ENCODE data around the gene ZSCAN5A. TPM values are rescaled to one million over a fixed set of nuclear protein-coding genes. Genes with fewer than 3 reads are reported as not detected.
"Not testable (repeated sequence)": the region's sequence is repeated elsewhere in the genome, so short reads cannot be mapped to it uniquely, and the experiment has no call there.

The ZSCAN5A gene
- total and polyA plus RNA-seq, 3 experiments from 2014 or later = 10.4 to 11.6 (median 11.2) TPM

DNA sequence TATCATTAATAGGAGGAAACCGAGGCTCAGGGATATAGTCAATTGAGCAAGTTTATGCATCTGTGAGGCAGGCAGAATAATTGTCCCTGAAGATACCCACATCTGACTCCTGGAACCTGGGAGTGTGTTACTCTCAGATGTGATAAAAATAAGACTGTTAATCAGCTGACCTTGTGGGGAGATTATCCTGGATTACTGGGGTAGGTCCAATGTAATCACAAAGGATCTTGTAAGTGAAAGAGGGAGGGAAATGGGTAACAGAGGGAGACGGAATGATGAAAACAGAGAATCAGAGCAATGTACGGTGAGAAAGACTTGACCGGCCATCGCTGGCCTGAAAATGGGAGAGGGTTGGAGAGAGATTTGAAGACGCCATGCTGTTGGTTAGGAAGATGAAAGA is 45.3 kb downstream of the ZSCAN5A start:
- H3K27me3 Mint-ChIP-seq = peaks cover 0 to 2% of the 10 kb centered on the region in 2 donors
- H3K4me1 Mint-ChIP-seq = no peaks in the 10 kb centered on the region
- peaks cover 4 to 8% (median 4%) of the 10 kb centered on the region in 3 donors for H3K36me3 Mint-ChIP-seq
- POLR2A ChIA-PET = no interaction called here
- Histone ChIP-seq H3K9me3 (ENCODE audit: low read length) (no peaks in the 10 kb centered on the region), H3K27ac (ENCODE audit: low read depth, low read length) (no peak overlapping the region), H3K4me1 (ENCODE audit: insufficient read depth, low read length) (no peaks in the 10 kb centered on the region), H3K36me3 (ENCODE audit: insufficient read depth, low read length) (no peaks in the 10 kb centered on the region), H3K4me3 (ENCODE audit: low read length) (no peak overlapping the region), H3K27me3 (ENCODE audit: insufficient read depth, low read length, poor library complexity, severe bottlenecking) (no peaks in the 10 kb centered on the region)
- H3K27ac Mint-ChIP-seq = no peak overlapping the region
- CTCF ChIA-PET = no interaction called here
- no peak overlapping the region for H3K4me3 Mint-ChIP-seq
- DNase-seq = no peak
- no peaks in the 10 kb centered on the region for H3K9me3 Mint-ChIP-seq

DNA sequence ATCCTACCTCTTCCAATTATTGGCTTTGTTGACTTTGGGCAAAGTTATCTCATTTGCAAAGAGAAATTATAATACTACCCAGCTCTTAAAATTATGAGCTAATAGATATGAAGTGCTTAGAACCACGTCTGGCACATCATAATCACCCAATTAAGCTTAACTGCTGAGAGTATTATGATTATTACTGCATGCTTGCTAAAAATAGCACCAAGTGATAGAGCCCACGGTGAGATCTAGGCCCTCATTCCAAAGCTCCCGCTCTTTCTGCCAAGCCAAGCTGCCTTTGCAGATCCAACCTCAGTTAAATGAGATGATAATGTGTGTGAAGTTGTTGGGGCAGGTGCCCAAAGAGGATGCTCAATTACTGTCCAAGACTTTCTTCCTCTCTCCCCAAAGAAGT is 48.6 kb downstream of the ZSCAN5A start:
- Histone ChIP-seq H3K4me1 (ENCODE audit: insufficient read depth, low read length) (no peaks in the 10 kb centered on the region), H3K27ac (ENCODE audit: low read depth, low read length) (no peak overlapping the region), H3K27me3 (ENCODE audit: insufficient read depth, low read length, poor library complexity, severe bottlenecking) (no peaks in the 10 kb centered on the region), H3K4me3 (ENCODE audit: low read length) (no peak overlapping the region), H3K9me3 (ENCODE audit: low read length) (no peaks in the 10 kb centered on the region), H3K36me3 (ENCODE audit: insufficient read depth, low read length) (no peaks in the 10 kb centered on the region)
- H3K27me3 Mint-ChIP-seq = peaks cover 0 to 2% of the 10 kb centered on the region in 2 donors
- no peak overlapping the region for H3K27ac Mint-ChIP-seq
- H3K9me3 Mint-ChIP-seq = no peaks in the 10 kb centered on the region
- ChIA-PET POLR2A (no interaction called here), CTCF (interaction anchor here (0.9 kb wide), 1 partner anchor 8 kb away, joined by 3 read pairs; no protein-coding TSS in a partner anchor)
- H3K36me3 Mint-ChIP-seq = peaks cover 4 to 11% (median 5%) of the 10 kb centered on the region in 3 donors
- no peak overlapping the region for H3K4me3 Mint-ChIP-seq
- no peaks in the 10 kb centered on the region for H3K4me1 Mint-ChIP-seq
- no peak for DNase-seq

DNA sequence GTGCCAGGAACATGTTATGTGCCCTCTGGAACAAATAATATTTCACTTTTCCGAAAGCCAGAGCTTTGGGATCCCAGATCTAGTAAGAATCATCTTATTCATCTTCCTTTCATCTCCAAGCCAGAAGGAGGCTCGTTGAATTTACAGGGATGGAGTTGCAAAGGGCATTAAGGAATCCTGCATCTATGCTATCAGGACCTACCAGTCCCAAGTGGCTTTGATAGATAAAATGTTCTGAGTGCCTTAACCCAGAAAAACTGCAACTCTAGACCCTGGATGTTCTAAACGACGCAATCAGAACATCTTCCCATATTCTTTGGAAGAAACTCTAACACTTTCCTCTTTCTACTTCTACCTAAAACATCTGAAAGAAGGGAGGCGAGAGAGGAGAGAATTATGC is 51.3 kb downstream of the ZSCAN5A start:
- Mint-ChIP-seq H3K9me3 (no peaks in the 10 kb centered on the region), H3K4me3 (no peak overlapping the region), H3K4me1 (no peaks in the 10 kb centered on the region), H3K27me3 (peaks cover 2 to 3% of the 10 kb centered on the region in 2 donors), H3K36me3 (peaks cover 0 to 7% (median 3%) of the 10 kb centered on the region in 3 donors), H3K27ac (no peak overlapping the region)
- Histone ChIP-seq H3K4me1 (ENCODE audit: insufficient read depth, low read length) (no peaks in the 10 kb centered on the region), H3K27ac (ENCODE audit: low read depth, low read length) (no peak overlapping the region), H3K9me3 (ENCODE audit: low read length) (no peaks in the 10 kb centered on the region), H3K36me3 (ENCODE audit: insufficient read depth, low read length) (no peaks in the 10 kb centered on the region), H3K27me3 (ENCODE audit: insufficient read depth, low read length, poor library complexity, severe bottlenecking) (no peaks in the 10 kb centered on the region), H3K4me3 (ENCODE audit: low read length) (no peak overlapping the region)
- DNase-seq = no peak
- POLR2A ChIA-PET = no interaction called here
- CTCF ChIA-PET = no interaction called here

DNA sequence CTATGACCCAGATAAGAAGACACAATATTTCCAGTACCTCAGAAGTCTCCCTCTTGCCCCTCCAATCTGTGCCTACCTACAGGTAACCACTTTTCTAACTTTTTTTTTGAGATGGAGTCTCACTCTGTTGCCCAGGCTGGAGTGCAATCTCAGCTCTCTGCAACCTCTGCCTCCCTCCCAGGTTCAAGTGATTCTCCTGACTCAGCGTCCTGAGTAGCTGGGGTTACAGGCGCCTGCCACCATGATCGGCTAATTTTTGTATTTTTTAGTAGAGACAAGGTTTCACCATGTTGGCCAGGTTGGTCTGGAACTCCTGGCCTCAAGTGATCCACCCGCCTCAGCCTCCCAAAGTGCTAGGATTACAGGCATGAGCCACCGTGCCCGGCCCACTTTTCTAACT is 52.7 kb downstream of the ZSCAN5A start:
- H3K9me3 ChIP-seq (ENCODE audit: low read length); H3K27me3 ChIP-seq (ENCODE audit: insufficient read depth, low read length, poor library complexity, severe bottlenecking); H3K9me3 Mint-ChIP-seq; H3K4me1 ChIP-seq (ENCODE audit: insufficient read depth, low read length); H3K27ac Mint-ChIP-seq; H3K27ac ChIP-seq (ENCODE audit: low read depth, low read length); POLR2A ChIA-PET; H3K36me3 ChIP-seq (ENCODE audit: insufficient read depth, low read length); H3K4me3 Mint-ChIP-seq; H3K4me1 Mint-ChIP-seq; H3K4me3 ChIP-seq (ENCODE audit: low read length); H3K36me3 Mint-ChIP-seq; DNase-seq; H3K27me3 Mint-ChIP-seq: not testable (repeated sequence)
- CTCF ChIA-PET = interaction anchor here (1.3 kb wide), 1 partner anchor 9 kb away, joined by 5 read pairs; no protein-coding TSS in a partner anchor

DNA sequence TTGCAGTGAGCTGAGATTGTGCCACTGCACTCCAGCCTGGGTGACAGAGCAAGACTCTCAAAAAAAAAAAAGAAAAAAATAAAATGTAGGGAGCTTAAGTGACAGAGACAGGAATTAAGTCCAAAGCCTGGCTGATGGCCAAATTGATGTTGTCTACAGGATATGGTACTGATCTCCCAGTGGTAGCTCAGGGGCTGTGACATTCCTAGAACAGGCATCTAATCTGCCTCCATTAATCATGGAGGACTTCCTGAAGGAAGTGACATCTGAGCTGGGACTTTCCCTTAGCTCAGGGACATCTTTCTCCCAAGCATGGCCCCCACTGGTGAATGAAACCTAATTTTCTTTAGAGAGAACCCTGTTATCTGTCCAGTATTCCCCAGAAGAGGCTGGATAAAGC is 53.5 kb downstream of the ZSCAN5A start:
- POLR2A ChIA-PET = interaction anchor here (0.7 kb wide), 1 partner anchor 1174 kb away, joined by 3 read pairs; no protein-coding TSS in a partner anchor
- H3K4me3 ChIP-seq (ENCODE audit: low read length) = no peak overlapping the region
- Mint-ChIP-seq H3K27me3 (peaks cover 2 to 9% of the 10 kb centered on the region in 2 donors), H3K9me3 (no peaks in the 10 kb centered on the region), H3K4me1 (no peaks in the 10 kb centered on the region), H3K36me3 (peaks cover 0 to 7% (median 3%) of the 10 kb centered on the region in 3 donors), H3K4me3 (no peak overlapping the region), H3K27ac (no peak overlapping the region)
- CTCF ChIA-PET = interaction anchor here (0.7 to 1.3 kb wide), 2 partner anchors 8 to 184 kb away, joined by 3 to 5 read pairs; no protein-coding TSS in a partner anchor
- no peaks in the 10 kb centered on the region for H3K9me3 ChIP-seq (ENCODE audit: low read length)
- H3K27me3 ChIP-seq (ENCODE audit: insufficient read depth, low read length, poor library complexity, severe bottlenecking) = no peaks in the 10 kb centered on the region
- H3K4me1 ChIP-seq (ENCODE audit: insufficient read depth, low read length) = no peaks in the 10 kb centered on the region
- H3K36me3 ChIP-seq (ENCODE audit: insufficient read depth, low read length) = no peaks in the 10 kb centered on the region
- no peak overlapping the region for H3K27ac ChIP-seq (ENCODE audit: low read depth, low read length)
- no peak for DNase-seq

DNA sequence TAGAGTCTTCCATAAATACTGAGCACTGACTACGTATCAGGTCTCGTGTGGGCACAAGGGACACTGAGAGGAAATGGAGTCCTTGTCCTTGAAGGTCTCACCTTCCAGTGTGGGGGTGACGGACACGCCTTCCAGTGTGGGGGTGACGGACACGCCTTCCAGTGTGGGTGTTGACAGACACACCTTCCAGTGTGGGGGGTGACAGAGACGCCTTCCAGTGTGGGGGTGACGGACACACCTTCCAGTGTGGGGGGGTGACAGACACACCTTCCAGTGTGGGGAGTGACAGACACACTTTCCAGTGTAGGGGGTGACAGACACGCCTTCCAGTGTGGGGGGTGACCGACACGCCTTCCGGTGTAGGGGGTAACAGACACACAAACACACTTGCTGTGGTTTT is 56.4 kb downstream of the ZSCAN5A start:
- Mint-ChIP-seq H3K27ac (no peak overlapping the region), H3K27me3 (peaks cover 0 to 9% of the 10 kb centered on the region in 2 donors), H3K9me3 (no peaks in the 10 kb centered on the region), H3K4me1 (no peaks in the 10 kb centered on the region), H3K4me3 (no peak overlapping the region), H3K36me3 (peaks cover 0 to 5% (median 2%) of the 10 kb centered on the region in 3 donors)
- no peaks in the 10 kb centered on the region for H3K27me3 ChIP-seq (ENCODE audit: insufficient read depth, low read length, poor library complexity, severe bottlenecking)
- ChIA-PET CTCF (no interaction called here), POLR2A (no interaction called here)
- H3K9me3 ChIP-seq (ENCODE audit: low read length) = no peaks in the 10 kb centered on the region
- H3K4me1 ChIP-seq (ENCODE audit: insufficient read depth, low read length) = no peaks in the 10 kb centered on the region
- H3K27ac ChIP-seq (ENCODE audit: low read depth, low read length) = no peak overlapping the region
- no peaks in the 10 kb centered on the region for H3K36me3 ChIP-seq (ENCODE audit: insufficient read depth, low read length)
- DNase-seq = no peak
- H3K4me3 ChIP-seq (ENCODE audit: low read length) = no peak overlapping the region

DNA sequence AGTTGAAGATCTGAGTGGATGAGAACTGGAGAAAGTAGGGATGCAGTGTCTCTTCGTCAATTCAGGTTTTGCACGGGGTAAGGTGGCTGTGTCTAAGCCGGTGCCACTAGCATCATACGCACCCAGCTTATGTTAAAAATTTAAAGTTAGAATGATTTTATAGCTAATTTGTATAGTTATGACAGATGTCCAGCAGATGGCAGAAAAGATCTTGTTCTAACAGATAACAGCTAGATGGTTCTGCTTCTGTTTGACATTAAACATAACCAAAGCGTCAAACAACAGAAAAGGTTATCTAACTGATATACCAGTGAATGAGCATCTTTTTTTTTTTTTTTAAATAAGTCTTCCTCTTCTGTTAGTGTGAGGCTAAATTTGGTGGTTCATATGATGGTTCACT is 60.9 kb downstream of the ZSCAN5A start:
- POLR2A ChIA-PET = no interaction called here
- no peaks in the 10 kb centered on the region for H3K27me3 ChIP-seq (ENCODE audit: insufficient read depth, low read length, poor library complexity, severe bottlenecking)
- no peaks in the 10 kb centered on the region for H3K9me3 Mint-ChIP-seq
- H3K27ac ChIP-seq (ENCODE audit: low read depth, low read length) = no peak overlapping the region
- no peaks in the 10 kb centered on the region for H3K36me3 ChIP-seq (ENCODE audit: insufficient read depth, low read length)
- DNase-seq = peak in 2 of 5 donors; percentile 9 to 20
- H3K27ac Mint-ChIP-seq = no peak overlapping the region
- H3K9me3 ChIP-seq (ENCODE audit: low read length) = no peaks in the 10 kb centered on the region
- H3K4me1 Mint-ChIP-seq = peaks cover 0 to 4% (median 0%) of the 10 kb centered on the region in 3 donors
- H3K4me3 Mint-ChIP-seq = no peak overlapping the region
- H3K36me3 Mint-ChIP-seq = no peaks in the 10 kb centered on the region
- H3K4me1 ChIP-seq (ENCODE audit: insufficient read depth, low read length) = no peaks in the 10 kb centered on the region
- CTCF ChIA-PET = interaction anchor here (0.6 to 3.6 kb wide), 9 partner anchors 8 to 845 kb away, joined by 3 to 27 read pairs (median 4); no protein-coding TSS in a partner anchor
- H3K27me3 Mint-ChIP-seq = peaks cover 0 to 9% of the 10 kb centered on the region in 2 donors
- no peak overlapping the region for H3K4me3 ChIP-seq (ENCODE audit: low read length)

DNA sequence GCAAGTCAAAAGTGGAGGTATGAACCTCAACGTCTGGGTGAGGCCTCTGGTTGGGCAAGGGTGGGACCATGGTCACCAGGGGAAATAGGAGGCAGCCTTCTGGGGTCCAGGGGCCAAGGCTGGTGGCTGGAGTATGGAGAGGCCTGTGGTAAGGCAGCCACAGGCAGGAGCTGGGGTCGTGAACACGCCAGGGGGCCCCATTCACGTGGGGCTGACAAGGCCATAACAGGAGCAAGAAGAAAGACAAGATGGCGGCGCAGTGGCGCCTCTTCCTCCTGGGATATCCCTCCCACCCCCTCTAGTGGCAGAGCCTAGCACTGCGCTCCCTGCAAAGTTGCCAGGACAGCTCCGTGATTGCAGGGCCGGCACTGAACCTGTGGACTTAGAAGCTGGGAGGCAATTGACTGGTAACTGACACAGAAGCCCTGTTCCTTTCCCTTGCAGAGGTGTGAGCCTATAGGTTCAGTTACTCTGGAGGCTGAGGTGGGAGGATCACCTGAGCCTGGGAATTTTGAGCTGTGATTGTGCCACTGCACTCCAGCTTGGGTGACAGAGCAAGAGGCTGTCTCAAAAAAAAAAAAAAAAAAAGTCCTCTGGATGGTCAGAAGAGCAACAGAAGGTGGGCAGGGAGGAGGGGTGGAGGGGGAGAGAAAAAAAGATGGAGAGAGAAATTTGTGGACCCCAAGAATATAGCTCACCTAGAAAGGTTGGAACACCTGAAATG is 61.8 kb downstream of the ZSCAN5A start:
- no peaks in the 10 kb centered on the region for H3K27me3 ChIP-seq (ENCODE audit: insufficient read depth, low read length, poor library complexity, severe bottlenecking)
- POLR2A ChIA-PET = no interaction called here
- H3K27me3 Mint-ChIP-seq = peaks cover 0 to 3% of the 10 kb centered on the region in 2 donors
- H3K27ac ChIP-seq (ENCODE audit: low read depth, low read length) = no peak overlapping the region
- no peaks in the 10 kb centered on the region for H3K4me1 ChIP-seq (ENCODE audit: insufficient read depth, low read length)
- CTCF ChIA-PET = interaction anchor here (0.8 to 3.6 kb wide), 13 partner anchors 9 to 846 kb away, joined by 3 to 27 read pairs (median 4); no protein-coding TSS in a partner anchor
- H3K9me3 Mint-ChIP-seq = no peaks in the 10 kb centered on the region
- no peaks in the 10 kb centered on the region for H3K36me3 Mint-ChIP-seq
- H3K4me3 ChIP-seq (ENCODE audit: low read length) = no peak overlapping the region
- H3K36me3 ChIP-seq (ENCODE audit: insufficient read depth, low read length) = no peaks in the 10 kb centered on the region
- H3K9me3 ChIP-seq (ENCODE audit: low read length) = no peaks in the 10 kb centered on the region
- DNase-seq = peak; percentile 27 to 77 (median 47)
- peak overlapping the region in 1 of 7 donors; percentile 27 for H3K4me3 Mint-ChIP-seq
- H3K27ac Mint-ChIP-seq = no peak overlapping the region
- peaks cover 0 to 4% (median 0%) of the 10 kb centered on the region in 3 donors for H3K4me1 Mint-ChIP-seq

Measured in CD8-positive, alpha-beta memory T cell (primary cell).